Stimulated activated CD4-positive, alpha-beta T cell treated with anti-CD3 and anti-CD28 coated beads, TNF-alpha, amount 100 ng/mL, for 4 hours (primary cell): Measurements from ENCODE around the gene ASIC4.

Experiments
- DNase-seq, 3 experiments: peaks; one replicate each; pipeline ENCODE4 v3.0.0-alpha.2; 2020; ENCODE audit warnings: low read depth in 3 of 3

Gene ASIC4

GRCh38 chr2:219566640-219567039, 52.4 kb downstream of the ASIC4 start:
- DNase-seq = no peak

- no peak for DNase-seq
Observed at GRCh38 chr2:219567131-219567530, 52.8 kb downstream of the ASIC4 start.

- no peak for DNase-seq
Observed at GRCh38 chr2:219567791-219568361, 53.6 kb downstream of the ASIC4 start.

GRCh38 chr2:219569041-219569440, 54.8 kb downstream of the ASIC4 start:
- no peak for DNase-seq

GRCh38 chr2:219569635-219570034, 55.4 kb downstream of the ASIC4 start:
- no peak for DNase-seq

GRCh38 chr2:219570194-219570923, 56.1 kb downstream of the ASIC4 start:
- no peak for DNase-seq

- no peak for DNase-seq
Observed at GRCh38 chr2:219570924-219571310, 56.6 kb downstream of the ASIC4 start.

GRCh38 chr2:219571311-219572236, 57.3 kb downstream of the ASIC4 start, which contains the start of gene OBSL1:
Gene OBSL1, minus strand, starts transcription at chr2:219571539. Its CDS starts 307 bp downstream, at chr2:219571232.
- no peak for DNase-seq

- DNase-seq = no peak
Observed at GRCh38 chr2:219572237-219573001, 58.1 kb downstream of the ASIC4 start, which contains the start of gene INHA. Gene INHA, plus strand, starts transcription at chr2:219572310. Its CDS starts 65 bp downstream, at chr2:219572375.

- no peak for DNase-seq
Observed at GRCh38 chr2:219573166-219573565, 58.9 kb downstream of the ASIC4 start.

- no peak for DNase-seq
Observed at GRCh38 chr2:219574484-219575311, 60.4 kb downstream of the ASIC4 start.

GRCh38 chr2:219575566-219576504, 61.6 kb downstream of the ASIC4 start:
- DNase-seq = no peak

GRCh38 chr2:219576505-219577388, 62.5 kb downstream of the ASIC4 start:
- no peak for DNase-seq

- no peak for DNase-seq
Observed at GRCh38 chr2:219578811-219579613, 64.7 kb downstream of the ASIC4 start.

- no peak for DNase-seq
Observed at GRCh38 chr2:219581346-219581745, 67.1 kb downstream of the ASIC4 start.
